Ureter (tissue), 1 donor: ENCODE results near the gene ASGR1. TPM values are rescaled to one million over a fixed set of nuclear protein-coding genes. Genes with fewer than 3 reads are reported as not detected.

ENCODE experiments used
- DNase-seq: peaks from one replicate; pipeline ENCODE4 v3.0.0-alpha.2; 2020; ENCODE audit warnings: low spot score
- total RNA-seq: library from RNA; stranded (reverse); gene quantifications from one replicate; pipeline ENCODE4 v1.2.4, GENCODE V29; 2023
- donor health status: DM: yes; HTN: yes; CAD: no.

ASGR1 gene, protein sequence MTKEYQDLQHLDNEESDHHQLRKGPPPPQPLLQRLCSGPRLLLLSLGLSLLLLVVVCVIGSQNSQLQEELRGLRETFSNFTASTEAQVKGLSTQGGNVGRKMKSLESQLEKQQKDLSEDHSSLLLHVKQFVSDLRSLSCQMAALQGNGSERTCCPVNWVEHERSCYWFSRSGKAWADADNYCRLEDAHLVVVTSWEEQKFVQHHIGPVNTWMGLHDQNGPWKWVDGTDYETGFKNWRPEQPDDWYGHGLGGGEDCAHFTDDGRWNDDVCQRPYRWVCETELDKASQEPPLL
- total RNA-seq: 2.6 TPM

GRCh38 chr17:7179317-7180254, at the start of gene ASGR1:
Gene ASGR1 (minus strand): TSS chr17:7179370. CDS start chr17:7178563, 807 bp downstream.
- no peak for DNase-seq

GRCh38 chr17:7228920-7229319, 49.8 kb upstream of the ASGR1 start:
- no peak for DNase-seq

GRCh38 chr17:7226721-7227710, 47.8 kb upstream of the ASGR1 start:
- no peak for DNase-seq

- no peak for DNase-seq
Observed at GRCh38 chr17:7225711-7226331, 46.7 kb upstream of the ASGR1 start.

- no peak for DNase-seq
Observed at GRCh38 chr17:7224661-7225111, 45.5 kb upstream of the ASGR1 start.

DNA sequence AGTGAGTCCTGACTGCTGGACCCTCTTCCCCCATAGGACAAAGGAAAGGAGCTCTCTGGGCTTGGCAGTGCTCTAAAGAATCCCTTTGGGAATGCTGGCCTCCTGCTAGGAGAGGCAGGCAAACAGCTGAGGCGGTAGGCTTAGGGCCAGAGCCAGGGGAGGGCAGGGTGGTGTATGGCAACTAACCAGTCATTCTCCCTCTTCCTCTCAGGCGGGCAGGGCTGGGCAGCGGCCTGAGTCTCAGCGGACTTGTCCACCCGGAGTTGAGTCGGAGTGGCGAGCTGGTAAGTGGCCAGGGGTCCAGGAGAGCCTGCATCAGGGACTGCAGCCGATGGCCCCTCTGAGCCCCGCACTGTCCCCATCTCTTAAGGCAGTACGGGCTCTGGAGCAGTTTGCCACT, 44.9 kb upstream of the ASGR1 start:
- DNase-seq: no peak

DNA sequence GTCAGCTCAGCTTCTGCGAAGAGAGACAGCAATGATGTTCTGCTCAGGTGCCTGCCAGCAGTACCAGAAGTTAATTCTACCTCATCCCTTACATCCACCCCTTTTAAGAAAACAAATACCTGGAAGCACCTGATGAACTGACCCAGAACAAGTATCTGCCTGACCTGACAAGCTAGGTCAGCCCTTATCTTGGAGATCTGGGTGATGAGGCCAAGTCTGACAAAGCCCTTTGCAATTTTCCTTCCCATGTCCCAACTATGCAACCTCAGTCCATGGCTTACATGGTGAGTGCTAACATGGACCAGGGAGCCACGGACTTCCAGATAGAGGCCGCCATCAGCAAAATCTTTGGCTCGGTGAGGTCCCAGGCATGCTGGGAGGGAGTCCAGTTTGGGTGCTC, 44.2 kb upstream of the ASGR1 start:
- DNase-seq: no peak

- no peak for DNase-seq
Observed at GRCh38 chr17:7222972-7223292, 43.8 kb upstream of the ASGR1 start.

- no peak for DNase-seq
Observed at GRCh38 chr17:7222093-7222971, 43.2 kb upstream of the ASGR1 start.

DNA sequence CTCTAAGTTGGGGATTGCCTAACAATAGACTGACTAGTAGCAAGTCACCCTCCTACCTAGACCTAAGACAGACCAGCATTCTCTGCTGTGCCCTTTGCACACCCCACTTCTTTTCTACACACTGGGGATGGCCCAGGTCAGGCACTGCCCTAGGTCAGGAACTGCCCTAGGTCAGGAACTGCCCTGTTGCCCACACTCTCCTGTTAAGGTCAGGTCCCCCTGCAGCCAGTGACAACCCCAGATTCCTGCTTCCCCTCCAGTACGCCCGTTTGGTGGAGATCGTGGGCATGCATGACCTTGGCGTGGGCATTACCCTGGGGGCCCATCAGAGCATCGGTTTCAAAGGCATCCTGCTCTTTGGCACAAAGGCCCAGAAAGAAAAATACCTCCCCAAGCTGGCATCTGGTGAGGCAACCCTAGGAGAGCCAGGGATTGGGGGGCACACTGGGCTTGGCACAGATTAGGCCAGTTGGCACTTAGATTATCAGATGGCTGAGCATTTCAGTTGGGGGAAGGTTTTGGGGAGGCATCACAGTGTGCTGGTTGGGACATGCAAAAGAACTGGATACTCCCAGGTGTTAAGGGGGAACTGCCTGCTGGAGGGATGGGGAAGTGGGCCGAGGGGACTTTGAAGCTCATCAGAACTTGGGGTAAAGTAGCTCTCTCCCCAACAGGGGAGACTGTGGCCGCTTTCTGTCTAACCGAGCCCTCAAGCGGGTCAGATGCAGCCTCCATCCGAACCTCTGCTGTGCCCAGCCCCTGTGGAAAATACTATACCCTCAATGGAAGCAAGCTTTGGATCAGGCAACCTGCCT, 42.3 kb upstream of the ASGR1 start:
- no peak for DNase-seq

- DNase-seq: no peak
Observed at GRCh38 chr17:7220593-7221277, 41.6 kb upstream of the ASGR1 start.

GRCh38 chr17:7219812-7220592, 40.8 kb upstream of the ASGR1 start, which contains the start of the genes ACADVL and DLG4:
Gene ACADVL (plus strand): TSS chr17:7219938. CDS start chr17:7219985, 47 bp downstream.
Gene DLG4 (minus strand): TSS chr17:7219836.
- DNase-seq: peak; percentile 92

GRCh38 chr17:7219229-7219811, 40.1 kb upstream of the ASGR1 start:
- DNase-seq: no peak

DNA sequence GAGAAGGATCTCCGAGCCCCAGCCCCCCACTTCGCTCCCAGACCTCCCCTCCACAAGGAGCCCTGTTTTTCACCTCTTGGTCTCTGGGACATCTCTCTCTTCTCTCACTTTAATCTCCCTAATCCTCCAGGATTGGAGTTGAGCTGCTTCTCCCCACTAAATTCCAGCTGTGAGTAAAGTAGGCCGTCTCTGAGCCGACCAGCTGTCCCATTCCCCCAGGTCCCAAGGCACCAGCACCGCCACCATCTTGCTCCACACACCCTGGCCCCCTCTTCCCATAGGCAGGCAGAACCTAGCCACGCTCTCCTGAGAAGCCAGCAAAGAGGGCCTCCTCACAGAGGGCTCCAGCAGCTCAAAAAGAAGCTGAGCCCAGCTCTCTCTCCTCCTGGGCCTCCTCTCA, 39.6 kb upstream of the ASGR1 start:
- DNase-seq: no peak

DNA sequence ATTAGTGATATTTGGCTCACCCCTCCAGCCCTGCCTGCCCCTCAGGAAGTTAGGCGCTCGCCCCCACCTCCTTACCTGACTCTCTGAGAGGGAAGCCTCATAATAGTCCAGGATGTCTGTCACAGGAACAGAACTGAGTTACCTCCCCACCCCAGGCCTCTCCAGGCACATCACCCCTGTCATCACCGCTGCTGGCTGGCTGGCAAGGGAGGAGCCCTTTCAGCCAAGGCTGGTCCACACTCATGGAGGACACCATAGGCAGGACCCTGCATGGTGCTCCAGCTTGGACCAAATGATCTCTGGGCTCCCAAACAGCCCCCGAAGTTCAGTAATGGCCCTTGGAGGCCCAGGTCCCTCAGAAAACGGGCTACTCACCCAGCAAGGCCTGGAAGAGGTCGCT, 39.0 kb upstream of the ASGR1 start:
- no peak for DNase-seq

DNA sequence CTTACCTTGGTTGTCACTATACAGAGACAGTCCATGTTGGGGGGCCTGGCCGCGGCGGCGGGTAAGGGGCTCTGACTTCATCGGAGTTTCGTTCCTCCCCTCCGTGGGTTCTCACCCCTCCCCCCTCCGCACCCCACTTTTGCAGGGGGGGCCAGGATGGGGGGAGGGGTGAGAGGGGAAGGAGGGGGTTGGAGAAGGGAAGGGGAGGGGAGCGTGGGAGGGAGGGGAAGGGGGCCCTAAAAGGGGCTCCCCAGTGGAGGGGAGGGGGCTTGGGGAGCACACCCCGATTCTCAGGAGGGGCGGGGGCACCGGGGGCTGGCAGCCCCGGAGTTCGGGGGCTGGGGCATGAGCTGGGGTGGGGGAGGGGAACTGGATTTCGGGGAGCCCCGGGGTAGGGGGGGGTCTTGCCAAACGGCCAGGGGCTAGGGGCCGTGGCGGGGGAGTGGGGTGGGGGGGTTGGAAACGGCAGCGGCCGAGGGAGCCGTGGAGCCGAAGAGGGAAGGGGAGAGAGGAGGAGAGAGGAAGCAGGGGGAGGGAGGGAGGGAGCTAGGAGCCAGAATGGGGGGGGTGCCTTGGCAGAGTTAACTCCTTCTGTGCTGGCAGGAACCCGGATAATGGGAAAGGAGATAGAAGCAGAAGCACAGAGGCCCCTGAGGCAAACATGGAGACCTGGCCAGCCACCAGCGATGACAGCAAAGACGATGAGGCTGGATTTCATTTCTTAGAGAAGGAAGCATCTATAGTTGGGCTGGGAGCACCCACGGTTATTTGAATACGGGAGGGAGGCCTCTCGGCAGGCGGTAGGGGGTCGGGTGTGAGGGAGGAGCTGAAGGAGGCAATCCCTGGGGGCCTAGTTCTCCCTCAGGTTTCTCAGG, 38.2 kb upstream of the ASGR1 start:
- DNase-seq: peak; percentile 78
